Measurements from ENCODE around the gene ACSM6.
A peak's percentile ranks its signal among the peaks of the same experiment; 100 is the strongest.

The ACSM6 gene

GRCh38 chr10:95245425-95246055 is 51.5 kb downstream of the ACSM6 start:
- no peak for DNase-seq (ENCODE audit: low read depth in 2 of 2)

- DNase-seq (ENCODE audit: low read depth in 2 of 2), result peak; percentile 22 to 65
These were observed 52.6 kb downstream of the ACSM6 start for GRCh38 chr10:95246582-95247051.

- DNase-seq (ENCODE audit: low read depth in 2 of 2), result no peak
These were observed 53.3 kb downstream of the ACSM6 start for GRCh38 chr10:95247200-95247880.

GRCh38 chr10:95247881-95248583 is 54.0 kb downstream of the ACSM6 start:
- DNase-seq (ENCODE audit: low read depth in 2 of 2), result no peak

- DNase-seq (ENCODE audit: low read depth in 2 of 2), result no peak
These were observed 55.0 kb downstream of the ACSM6 start for GRCh38 chr10:95248989-95249388.

GRCh38 chr10:95249467-95249866 is 55.4 kb downstream of the ACSM6 start:
- no peak for DNase-seq (ENCODE audit: low read depth in 2 of 2)

GRCh38 chr10:95250856-95251255 is 56.8 kb downstream of the ACSM6 start:
- no peak for DNase-seq (ENCODE audit: low read depth in 2 of 2)

- DNase-seq (ENCODE audit: low read depth in 2 of 2), result no peak
These were observed 59.0 kb downstream of the ACSM6 start for GRCh38 chr10:95253007-95253406.

DNA sequence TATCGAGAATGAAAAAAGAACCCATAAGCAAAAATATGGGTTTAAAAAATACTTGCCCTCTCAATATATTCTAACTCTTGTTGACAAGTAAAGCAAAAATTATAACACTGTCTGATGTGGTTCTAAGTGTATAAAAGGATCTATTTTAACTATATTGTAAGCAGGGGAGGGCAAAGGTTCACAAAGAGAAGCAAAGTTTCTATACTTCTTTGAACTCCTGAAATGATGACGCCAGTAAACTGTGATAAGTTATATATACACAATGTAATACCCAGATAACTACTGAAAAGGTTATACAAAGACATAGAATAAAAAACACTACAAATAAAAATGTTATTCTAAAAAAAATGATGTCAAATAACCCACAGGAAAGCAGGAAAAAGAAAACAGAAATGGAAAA is 59.6 kb downstream of the ACSM6 start:
- DNase-seq (ENCODE audit: low read depth in 2 of 2), result no peak

DNA sequence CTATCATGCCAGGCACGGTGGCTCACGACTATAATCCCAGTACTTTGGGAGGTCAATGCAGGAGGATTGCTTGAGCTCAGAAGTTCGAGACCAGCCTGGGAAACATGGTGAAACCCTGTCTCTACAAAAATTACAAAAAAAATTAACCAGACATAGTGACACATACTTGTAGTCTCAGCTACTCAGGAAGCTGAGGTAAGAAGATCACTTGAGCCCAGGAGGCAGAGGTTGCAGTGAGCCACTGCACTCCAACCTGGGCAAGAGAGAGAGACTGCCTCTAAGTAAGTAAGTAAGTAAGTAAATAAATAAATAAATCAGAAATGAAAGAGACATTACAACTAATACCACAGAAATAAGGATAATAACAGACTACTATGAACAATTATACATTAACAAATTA is 60.6 kb downstream of the ACSM6 start:
- no peak for DNase-seq (ENCODE audit: low read depth in 2 of 2)

DNA sequence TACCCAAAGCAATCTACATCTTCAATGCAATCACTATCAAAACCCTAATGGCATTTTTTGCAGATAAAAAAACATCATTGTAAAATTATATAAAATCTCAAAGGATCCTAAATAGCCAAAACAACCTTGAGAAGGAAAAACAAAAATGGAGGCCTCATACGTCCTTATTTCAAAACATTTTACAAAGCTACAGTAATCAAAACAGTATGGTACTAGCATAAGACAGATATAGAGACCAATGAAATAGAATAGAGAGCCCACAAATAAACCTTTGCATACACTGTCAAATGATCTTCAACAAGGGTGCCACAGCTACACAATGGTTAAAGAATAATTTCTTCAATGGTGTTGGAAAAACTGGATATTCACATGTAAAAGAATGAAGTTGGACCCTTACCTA is 62.2 kb downstream of the ACSM6 start:
- no peak for DNase-seq (ENCODE audit: low read depth in 2 of 2)

GRCh38 chr10:95257849-95258248 is 63.8 kb downstream of the ACSM6 start:
- DNase-seq (ENCODE audit: low read depth in 2 of 2), result no peak

- DNase-seq (ENCODE audit: low read depth in 2 of 2), result no peak
These were observed 66.4 kb downstream of the ACSM6 start for GRCh38 chr10:95260397-95260881.

DNA sequence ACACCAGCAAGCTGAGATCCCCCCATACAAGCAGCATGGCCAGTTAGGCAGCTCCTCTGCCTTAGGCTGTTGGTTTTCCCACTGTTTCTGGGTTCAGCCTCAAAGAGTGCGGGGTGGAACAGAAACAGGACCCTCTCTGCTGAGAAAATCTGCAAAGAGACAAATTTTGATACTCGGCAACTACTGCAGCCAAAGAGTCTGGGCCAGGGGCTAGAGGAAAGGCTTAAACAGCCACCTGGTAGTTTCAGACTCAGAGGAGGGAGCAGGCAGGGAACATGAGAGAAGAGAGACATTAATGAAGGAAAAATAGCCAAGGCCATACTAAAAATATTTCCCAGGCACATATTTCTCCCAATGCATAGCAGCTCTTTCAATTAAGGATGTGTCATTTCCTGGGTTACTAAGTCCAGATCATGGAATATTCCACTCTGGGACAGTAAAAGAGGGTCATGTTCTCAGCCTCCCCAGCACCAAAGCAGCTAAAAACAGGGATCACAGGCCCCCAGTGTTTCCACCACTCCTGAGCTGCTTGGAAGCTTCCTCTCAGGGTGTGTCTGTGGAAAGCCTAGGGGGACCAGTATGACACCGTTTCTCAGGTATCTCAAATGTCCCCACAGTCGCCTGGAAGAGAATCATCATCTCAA is 67.0 kb downstream of the ACSM6 start:
- no peak for DNase-seq (ENCODE audit: low read depth in 2 of 2)

GRCh38 chr10:95261926-95262325 is 67.9 kb downstream of the ACSM6 start:
- DNase-seq (ENCODE audit: low read depth in 2 of 2), result no peak

GRCh38 chr10:95262763-95263518 is 68.9 kb downstream of the ACSM6 start:
- no peak for DNase-seq (ENCODE audit: low read depth in 2 of 2)

- no peak for DNase-seq (ENCODE audit: low read depth in 2 of 2)
These were observed 69.8 kb downstream of the ACSM6 start for GRCh38 chr10:95263864-95264226.

DNA sequence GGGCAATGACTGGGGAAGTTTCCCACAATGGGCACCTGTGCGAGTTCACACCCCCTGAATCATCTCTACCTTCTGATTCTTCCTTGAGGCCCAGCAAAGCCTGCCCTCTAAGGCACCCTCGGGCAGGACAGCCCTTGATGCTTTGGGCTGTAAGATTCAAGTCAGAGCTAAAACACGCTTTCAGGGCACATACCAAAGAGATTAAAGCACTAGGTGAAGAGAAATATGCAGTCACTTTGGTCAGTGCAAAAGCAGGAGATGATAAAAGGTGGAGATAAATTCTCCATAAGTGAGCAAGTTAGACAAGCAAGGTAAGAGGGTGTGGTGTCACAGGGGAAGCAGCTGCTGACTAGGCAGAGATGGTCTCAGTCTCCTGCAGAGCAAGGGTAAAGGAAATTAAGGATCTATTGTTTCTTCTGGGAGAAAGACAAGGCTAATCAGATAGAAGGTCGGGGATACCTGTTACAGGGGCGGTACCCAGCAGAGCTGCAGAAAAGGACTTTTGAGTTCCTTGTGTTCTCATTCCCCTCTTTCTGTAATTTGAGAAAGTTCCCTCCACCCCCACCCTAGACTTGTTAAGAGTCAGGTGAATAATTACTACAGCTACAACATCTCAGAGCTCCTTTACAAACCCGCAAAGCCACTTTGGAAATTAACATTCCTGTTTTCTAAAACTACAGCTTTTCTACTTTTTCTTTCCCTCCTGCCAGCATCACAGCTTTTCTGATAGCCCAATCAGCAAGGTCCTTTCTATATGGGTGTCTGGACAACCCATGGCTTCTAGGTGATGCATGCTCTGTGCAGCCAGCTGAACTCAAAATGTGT is 70.4 kb downstream of the ACSM6 start:
- DNase-seq (ENCODE audit: low read depth in 2 of 2), result no peak

DNA sequence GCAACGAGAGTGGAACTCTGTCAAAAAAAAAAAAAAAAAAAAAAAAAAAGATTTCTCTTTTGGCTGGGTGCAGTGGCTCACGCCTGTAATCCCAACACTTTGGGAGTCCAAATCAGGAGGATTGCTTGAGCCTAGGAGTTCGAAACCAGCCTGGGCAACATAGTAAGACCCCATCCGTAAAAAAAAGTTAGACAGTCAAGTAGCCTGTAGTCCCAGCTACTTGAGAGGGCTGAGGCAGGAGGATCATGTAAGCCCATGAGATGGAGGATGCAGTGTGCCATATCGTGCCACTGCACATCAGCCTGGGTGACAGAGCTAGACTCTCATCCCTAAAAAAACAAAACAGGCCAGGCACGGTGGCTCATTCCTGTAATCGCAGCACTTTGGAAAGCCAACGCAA is 71.5 kb downstream of the ACSM6 start:
- DNase-seq (ENCODE audit: low read depth in 2 of 2), result no peak

DNA sequence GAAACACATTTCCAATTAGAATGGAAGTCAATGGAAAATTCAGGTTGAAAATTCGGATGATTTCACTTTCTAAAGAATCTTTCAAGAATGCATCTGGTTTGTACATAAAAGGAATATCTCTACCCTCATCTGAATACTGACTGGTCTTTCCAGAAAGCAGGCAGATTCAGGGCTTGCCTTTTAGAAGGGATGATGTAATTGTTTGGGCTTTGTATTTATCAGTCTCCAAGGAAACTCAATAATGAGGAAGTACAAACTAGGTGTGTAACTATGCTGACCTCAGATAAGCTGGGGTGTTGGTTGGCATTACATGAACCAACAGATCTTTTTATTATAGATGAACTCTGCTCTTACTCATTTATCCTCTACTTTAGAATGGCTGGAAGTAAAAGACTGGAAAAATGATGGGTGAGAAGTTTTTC is 72.6 kb downstream of the ACSM6 start:
- DNase-seq (ENCODE audit: low read depth in 2 of 2), result no peak

- DNase-seq (ENCODE audit: low read depth in 2 of 2), result no peak
These were observed 73.2 kb downstream of the ACSM6 start for GRCh38 chr10:95267251-95267650.
